Astrocyte of the cerebellum (primary cell): Measurements from ENCODE around the gene ENTPD1.

Experiments
- DNase-seq: peaks from one replicate; pipeline ENCODE4 v3.0.0-alpha.2; 2011; ENCODE audit warnings: low read depth
- H3K4me3 ChIP-seq: 2 replicates; pipeline ENCODE4 v1.5.1; 2011; ENCODE audit warnings: mild to moderate bottlenecking, low read depth, low read length, moderate library complexity
- in situ Hi-C: cut with HindIII; loops from 2 replicates; pipeline ENCODE4 v1.10.0; 2017; ENCODE audit warnings: low sequenced_read_pairs
- TF ChIP-seq, protein P1 (sequence below): IDR thresholded peaks from 2 replicates; pipeline ENCODE4 v1.5.1; 2012; ENCODE audit warnings: low read length, low read depth, moderate library complexity, mild to moderate bottlenecking; ENCODE audit errors: missing control alignments

The ENTPD1 gene

DNA sequence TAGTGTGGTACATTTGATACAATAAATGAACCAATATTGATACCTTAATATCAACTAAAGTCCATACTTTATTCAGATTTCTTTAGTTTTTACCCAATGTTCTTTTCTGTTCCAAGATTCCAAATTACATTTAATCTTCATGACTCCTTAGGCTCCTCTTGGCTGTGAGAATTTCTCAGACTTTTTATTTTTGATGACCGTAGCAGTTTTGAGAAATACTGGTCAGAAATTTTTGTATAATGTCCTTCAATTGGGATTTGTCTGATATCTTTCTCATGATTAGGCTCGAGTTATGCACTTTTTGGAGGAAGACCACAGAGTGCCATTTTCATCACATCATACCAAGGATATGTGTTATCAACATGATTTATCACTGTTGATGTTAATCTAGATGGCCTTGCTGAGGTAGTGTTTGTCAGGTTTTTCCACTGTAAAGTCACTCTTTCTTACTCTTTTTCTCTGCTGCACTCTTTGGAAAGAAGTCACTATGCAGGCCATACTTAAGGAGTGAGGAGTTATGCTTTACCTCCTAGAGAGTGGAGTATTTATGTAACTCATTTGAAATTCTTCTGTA is 12.9 kb upstream of the ENTPD1 start:
- H3K4me3 ChIP-seq: no peak overlapping the region
- in situ Hi-C loops: no loop called here
- TF ChIP-seq, protein P1, sequence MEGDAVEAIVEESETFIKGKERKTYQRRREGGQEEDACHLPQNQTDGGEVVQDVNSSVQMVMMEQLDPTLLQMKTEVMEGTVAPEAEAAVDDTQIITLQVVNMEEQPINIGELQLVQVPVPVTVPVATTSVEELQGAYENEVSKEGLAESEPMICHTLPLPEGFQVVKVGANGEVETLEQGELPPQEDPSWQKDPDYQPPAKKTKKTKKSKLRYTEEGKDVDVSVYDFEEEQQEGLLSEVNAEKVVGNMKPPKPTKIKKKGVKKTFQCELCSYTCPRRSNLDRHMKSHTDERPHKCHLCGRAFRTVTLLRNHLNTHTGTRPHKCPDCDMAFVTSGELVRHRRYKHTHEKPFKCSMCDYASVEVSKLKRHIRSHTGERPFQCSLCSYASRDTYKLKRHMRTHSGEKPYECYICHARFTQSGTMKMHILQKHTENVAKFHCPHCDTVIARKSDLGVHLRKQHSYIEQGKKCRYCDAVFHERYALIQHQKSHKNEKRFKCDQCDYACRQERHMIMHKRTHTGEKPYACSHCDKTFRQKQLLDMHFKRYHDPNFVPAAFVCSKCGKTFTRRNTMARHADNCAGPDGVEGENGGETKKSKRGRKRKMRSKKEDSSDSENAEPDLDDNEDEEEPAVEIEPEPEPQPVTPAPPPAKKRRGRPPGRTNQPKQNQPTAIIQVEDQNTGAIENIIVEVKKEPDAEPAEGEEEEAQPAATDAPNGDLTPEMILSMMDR: no peak
- DNase-seq: no peak

DNA sequence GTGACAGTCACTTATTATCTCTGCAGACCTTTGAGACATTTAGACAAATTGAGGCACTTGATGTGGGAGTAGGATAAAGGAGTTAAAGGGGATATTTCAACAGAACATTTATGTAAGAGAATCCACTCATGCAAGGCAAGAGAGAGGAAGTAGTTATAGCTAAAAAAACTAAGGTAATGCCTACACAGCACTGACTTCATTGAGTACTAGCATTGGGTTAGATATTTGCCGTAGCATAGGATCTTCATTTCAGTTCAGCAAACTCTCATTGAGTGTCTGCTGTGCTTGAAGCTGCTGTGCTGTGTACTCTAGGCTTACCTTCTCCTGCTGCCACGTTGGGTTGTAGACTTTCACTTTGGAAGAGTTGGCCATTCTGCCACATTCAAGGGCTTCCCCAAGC is 10.5 kb upstream of the ENTPD1 start:
- TF ChIP-seq, protein P1: no peak
- in situ Hi-C loops: no loop called here
- H3K4me3 ChIP-seq: no peak overlapping the region

DNA sequence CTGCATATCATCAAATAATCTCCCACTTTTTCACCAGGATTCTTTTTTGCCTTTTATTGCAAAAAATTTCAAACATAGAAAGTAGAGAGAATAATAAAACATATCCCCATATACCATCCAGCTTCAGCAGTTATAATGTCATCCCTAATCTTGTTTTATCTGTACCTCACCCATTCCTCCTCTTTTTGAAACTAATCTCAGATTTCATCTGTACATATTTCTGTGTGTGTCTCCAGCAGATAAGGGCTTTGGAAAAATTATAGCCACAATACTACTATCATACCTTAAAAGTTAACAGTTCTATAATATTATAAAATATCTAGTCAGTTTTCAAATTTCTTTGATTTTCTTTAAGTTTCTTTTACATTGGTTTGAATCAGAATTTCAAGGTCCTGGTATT is 7.6 kb upstream of the ENTPD1 start:
- H3K4me3 ChIP-seq: no peak overlapping the region
- TF ChIP-seq, protein P1: no peak
- in situ Hi-C loops: no loop called here
- no peak for DNase-seq

More for the DNA sequence above, 10.5 kb upstream of the ENTPD1 start:
- DNase-seq: no peak

DNA sequence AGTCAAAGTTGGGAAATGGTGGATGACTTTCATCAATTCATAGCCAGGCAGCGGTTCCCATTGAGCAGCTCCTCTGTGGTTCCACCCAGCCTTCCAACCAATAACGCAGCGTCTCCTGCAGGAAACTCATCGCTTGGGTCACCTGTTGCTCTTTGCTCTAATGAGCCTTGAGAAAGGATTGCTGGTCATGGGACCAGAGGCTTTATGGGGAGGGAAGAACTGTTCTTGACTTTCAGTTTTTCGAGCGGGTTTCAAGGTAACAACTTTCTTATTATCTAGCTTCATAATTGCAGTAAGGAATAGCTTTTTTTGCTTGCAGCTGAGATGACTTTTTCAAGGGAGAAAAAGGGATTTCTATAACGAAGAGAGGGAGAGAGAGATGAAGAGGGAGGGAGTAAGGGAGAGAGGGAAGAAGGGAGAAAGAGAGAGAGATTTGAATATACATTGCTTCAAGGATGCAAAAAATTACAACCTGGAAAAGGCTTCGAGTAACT is 405 bp upstream of the ENTPD1 start:
- in situ Hi-C loops: no loop called here
- H3K4me3 ChIP-seq: no peak overlapping the region
- DNase-seq: no peak
- TF ChIP-seq, protein P1: no peak

DNA sequence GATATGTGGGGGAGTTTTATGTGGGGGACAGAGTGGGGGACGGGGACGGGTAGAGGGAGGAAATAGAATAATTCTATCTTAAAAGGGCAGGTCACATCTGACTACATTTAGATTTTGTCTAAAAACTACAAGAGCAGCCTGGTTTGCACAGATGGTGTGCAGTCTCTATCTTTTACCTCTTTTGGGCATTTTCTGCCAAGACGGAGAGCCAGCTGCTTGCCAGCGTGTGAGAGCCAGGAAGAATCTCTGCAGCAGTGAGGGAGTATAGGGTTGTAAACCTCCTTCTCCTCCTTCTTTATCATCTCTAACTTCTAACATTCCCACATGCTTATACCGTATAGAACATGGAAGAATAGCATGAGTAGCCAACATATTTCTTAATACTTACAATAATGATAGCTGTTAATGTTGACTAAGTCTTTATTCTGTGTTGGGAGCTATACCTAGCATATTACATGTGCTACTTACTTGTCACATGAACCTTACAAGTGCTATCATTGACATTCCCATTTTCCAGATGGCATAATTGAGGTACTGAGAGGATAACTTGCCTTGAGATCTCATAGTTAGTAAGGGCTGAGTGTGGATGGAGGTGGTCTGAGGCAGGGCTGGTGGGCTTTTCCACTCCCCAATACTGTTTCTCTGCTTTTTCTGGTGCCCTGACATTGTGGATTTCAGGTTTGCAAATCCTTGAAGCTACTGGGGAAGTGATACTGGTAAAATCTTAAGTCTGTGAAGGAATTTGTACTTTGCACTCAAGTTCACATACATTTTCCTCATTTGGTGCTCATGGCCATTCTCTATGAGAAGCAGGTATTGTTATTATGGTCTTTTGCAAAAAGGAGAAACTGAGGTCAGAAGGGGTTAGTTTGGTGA is 1.1 kb downstream of the ENTPD1 start:
- in situ Hi-C loops: no loop called here
- H3K4me3 ChIP-seq: no peak overlapping the region
- TF ChIP-seq, protein P1: no peak
- DNase-seq: no peak

DNA sequence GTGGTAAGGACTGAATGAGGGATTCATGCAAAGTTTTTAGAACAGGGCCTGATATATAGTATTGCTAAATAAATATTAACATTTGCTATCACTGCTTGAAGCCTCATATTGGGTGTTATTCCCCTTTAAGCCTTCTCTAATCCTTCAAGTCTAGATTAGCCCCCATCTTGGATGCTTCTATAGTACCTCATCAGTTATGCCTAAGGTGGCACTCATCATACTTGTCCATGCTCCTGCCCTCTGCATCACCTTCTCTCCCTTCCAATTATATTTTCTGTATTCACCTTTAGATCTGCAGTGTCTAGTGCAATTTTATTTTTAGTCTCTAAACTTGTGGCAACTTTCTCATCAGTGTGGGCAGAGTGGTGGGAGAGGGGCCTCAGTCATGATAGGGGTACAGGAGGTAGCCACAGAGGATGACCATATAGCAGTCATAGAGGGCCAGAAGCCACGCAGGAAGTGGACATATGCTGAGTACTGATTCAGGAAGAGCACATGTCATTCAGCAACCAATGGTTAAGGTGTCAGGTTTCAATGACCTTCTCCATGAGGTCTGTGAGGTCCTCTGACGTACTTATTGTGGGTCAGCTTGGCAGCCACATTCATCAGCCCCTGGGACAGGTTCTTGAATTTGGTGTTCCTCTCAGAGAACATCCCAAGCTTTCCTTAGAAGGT is 2.5 kb downstream of the ENTPD1 start:
- no peak for DNase-seq
- H3K4me3 ChIP-seq: no peak overlapping the region
- TF ChIP-seq, protein P1: no peak
- in situ Hi-C loops: no loop called here
